Urothelium cell line (cell line): ENCODE results near the gene EIF3C.
"Not testable (repeated sequence)": the region's sequence is repeated elsewhere in the genome, so short reads cannot be mapped to it uniquely, and the experiment has no call there.

Source experiments
- DNase-seq: peaks from one replicate; pipeline ENCODE4 v3.0.0; 2011; ENCODE audit warnings: low spot score, mixed read lengths
- FAIRE-seq: peaks from 2 replicates; lab custom pipeline; 2011; peaks lifted over from hg19 to GRCh38; lab: Jason Lieb, UNC

The EIF3C gene

GRCh38 chr16:28746618-28747350, 35.5 kb downstream of the EIF3C start:
- FAIRE-seq = not testable (repeated sequence)

GRCh38 chr16:28749997-28750465, 38.8 kb downstream of the EIF3C start:
- FAIRE-seq = peak; percentile 96
- not testable (repeated sequence) for DNase-seq

More at GRCh38 chr16:28746618-28747350, 35.5 kb downstream of the EIF3C start:
- DNase-seq = not testable (repeated sequence)

GRCh38 chr16:28750469-28751067, 39.3 kb downstream of the EIF3C start:
- not testable (repeated sequence) for DNase-seq, FAIRE-seq

- not testable (repeated sequence) for FAIRE-seq, DNase-seq
Measured at GRCh38 chr16:28751487-28751886, 40.2 kb downstream of the EIF3C start, which contains the start of gene NPIPB9. Gene NPIPB9, plus strand, starts transcription at chr16:28751787.

GRCh38 chr16:28781697-28782096, 70.4 kb downstream of the EIF3C start:
- FAIRE-seq = not testable (repeated sequence)

GRCh38 chr16:28782357-28782756, 71.1 kb downstream of the EIF3C start:
- not testable (repeated sequence) for DNase-seq, FAIRE-seq

More at GRCh38 chr16:28781697-28782096, 70.4 kb downstream of the EIF3C start:
- not testable (repeated sequence) for DNase-seq
